ENCODE data around the gene LPCAT3.
"Not testable (repeated sequence)": the region's sequence is repeated elsewhere in the genome, so short reads cannot be mapped to it uniquely, and the experiment has no call there.

Gene LPCAT3, protein sequence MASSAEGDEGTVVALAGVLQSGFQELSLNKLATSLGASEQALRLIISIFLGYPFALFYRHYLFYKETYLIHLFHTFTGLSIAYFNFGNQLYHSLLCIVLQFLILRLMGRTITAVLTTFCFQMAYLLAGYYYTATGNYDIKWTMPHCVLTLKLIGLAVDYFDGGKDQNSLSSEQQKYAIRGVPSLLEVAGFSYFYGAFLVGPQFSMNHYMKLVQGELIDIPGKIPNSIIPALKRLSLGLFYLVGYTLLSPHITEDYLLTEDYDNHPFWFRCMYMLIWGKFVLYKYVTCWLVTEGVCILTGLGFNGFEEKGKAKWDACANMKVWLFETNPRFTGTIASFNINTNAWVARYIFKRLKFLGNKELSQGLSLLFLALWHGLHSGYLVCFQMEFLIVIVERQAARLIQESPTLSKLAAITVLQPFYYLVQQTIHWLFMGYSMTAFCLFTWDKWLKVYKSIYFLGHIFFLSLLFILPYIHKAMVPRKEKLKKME

DNA sequence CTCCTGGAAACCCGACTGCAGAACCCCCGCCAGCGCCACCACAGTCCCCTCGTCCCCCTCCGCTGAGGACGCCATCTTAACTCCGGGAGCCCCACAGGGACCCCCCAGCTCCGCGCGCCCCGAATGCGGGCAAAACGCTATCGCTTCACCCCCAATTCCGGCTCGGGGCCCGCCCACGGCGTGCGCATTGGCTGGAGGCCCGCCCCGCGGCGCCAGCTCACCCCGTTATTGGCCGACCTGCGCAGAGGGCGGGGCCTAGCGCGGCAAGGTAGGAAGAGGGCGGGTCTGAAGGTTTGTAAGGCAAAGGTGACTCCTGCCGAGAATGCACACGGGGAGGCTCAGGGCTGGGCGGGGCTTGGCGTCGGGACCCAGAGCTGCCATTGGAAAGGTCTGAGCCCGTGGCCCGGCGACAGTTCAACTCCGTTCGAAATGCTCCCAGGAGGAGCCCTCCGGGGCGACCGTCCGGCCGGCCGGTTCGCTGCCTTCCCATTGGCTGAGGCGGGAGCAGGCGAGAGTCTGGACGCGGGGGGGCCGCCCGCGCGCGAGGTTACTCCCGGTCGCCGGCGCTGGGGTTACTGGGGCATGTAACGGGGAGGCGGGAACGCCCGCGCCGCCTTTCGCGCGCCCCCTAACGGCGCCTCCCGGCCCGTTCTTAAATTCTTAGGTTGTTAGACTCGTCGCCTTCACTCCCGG lies at the start of gene LPCAT3:
LPCAT3 (minus strand) TSS at position 127 of the 693 bp plus-strand sequence; CDS start at position 75, 52 bp downstream.
- DNase-seq: peak; percentile 92

DNA sequence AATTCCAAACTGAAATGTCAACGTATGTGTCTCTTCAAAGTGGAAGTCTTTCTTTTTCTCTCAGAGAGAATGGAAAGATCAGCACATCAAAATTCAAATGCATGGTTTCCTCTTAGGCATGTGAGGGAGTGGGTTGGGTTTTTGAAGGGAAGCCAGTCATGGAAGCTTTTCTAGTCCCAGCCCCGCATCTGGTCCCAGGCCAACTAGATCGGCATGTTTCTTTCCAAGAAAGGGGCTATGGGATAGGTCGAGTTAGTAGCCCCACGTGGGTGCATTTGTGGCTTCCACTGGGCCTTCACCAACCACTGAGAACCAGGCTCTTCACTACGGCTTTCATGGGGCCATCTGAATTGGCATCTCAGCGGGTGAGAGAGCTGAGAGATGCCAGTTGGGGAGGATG lies 48.8 kb upstream of the LPCAT3 start:
- DNase-seq: no peak

DNA sequence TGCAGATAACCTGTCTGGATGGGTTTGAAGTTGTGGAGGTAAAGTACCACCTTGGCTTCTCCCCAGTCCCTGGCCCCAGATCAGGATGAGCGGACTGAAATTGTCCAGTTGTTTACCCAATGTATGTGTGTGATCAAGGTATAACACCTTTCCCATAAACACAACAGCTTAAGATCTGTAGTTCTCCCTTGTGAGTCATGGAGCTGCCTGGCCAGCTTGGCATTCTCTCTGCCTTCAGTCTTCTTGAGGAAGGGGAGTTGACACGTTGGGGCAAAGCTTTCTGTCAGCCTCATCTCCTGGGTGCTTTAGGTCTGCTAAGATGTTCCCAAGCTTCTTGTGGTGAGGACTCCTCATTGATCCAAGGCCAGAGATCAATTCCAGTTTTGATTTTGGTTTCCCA lies 48.3 kb upstream of the LPCAT3 start:
- DNase-seq: no peak

DNA sequence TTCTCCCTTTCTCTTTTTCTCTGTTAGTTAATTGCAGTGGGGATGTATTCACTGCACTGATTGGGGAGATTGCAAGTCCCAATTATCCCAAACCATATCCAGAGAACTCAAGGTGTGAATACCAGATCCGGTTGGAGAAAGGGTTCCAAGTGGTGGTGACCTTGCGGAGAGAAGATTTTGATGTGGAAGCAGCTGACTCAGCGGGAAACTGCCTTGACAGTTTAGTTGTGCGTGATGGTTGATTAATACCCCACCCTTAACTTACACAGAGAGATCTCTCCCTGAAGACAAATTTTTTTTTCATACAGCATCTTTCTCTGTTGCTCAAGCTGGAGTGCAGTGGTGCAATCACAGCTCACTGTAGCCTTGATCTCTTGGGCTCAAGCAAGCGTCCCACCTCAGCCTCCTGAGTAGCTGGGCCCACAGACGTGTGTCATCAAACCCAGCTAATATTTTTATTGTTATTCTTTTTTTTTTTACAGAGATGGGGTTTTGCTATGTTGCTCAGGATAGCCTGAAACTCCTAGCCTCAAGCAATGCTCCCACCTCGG lies 46.9 kb upstream of the LPCAT3 start:
- DNase-seq: no peak

DNA sequence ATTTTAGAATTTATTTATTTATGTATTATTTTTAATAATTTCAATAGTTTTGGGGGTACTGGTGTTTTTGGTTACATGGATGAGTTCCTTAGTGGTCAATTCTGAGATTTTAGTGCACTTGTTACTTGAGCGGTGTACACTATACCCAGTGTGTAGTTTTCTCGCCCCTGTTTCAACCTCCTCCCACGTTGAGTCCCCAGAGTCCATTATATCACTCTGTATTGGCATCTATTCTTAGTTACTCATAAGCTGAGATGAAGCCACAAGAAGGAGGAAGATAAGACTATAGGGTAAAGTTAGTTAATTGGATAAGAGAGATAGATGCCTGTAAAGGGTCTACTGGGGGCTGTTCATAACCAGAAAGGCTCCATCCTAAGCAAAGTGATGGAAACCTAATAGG lies 46.2 kb upstream of the LPCAT3 start:
- DNase-seq: no peak

DNA sequence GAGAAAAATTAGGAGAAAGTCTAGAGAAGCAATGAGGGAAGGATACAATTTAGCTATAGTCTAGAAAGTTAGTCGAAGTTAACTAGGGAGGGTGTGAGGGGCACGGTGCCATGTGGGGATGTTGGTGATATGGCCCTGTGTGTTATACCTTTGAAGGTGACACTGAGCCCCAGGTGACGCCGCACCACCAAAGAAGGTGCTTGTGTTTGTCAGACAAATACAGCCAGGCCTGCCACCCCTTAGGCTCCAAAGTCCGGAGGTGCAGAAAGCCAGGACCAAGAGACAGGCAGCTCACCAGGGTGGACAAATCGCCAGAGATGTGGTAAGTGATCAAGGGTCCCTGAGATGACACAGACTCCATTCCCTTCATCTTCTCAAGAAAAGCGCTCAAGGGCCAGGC lies 43.3 kb upstream of the LPCAT3 start:
- DNase-seq: no peak

DNA sequence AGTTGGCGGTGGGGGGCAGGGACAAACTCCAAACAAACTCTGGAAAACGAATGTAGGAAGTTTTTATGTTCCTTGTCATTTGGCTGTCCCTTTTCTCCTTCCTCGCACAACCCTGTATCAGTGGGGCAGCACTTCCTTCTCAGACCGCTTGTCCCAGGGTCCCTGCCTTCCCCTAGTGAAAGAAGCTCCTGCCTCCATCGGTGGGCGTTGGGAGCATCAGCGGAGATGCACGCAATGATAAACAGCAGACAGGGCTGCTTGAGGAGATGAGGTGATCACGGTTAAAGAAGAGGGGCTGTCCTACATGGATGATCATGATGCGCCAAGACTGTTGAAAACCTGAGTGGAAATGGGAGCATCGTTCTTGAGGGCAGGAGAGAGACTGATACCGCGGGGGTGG lies 42.9 kb upstream of the LPCAT3 start:
- DNase-seq: no peak

DNA sequence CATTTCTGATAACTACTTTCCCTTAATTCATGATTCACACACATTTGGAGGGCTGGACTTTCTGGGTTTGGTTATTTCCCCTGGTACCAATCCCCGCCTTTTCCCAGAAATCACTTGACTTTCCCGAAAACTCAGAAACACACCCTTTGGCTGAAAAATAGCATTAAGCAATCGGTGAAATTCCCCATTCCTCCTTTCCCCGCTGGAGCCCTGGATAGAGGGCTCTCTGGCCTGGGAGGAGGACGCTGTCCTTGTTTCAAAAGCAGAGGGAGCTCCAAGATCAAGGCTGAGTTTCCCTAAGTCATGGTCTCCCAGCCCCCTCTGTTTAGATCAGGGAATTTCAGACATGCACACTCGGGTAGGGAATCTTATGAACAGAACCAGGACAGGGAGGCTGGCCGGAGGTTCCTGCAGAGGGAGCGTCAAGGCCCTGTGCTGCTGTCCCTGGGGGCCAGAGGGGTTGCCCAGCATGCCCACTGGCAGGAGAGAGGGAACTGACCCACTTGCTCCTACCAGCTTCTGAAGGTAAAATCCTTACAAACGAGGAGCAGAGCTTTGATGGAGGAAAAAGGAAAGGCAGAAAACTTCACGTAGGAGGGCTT lies 42.2 kb upstream of the LPCAT3 start, which contains the start of gene C1S:
C1S (plus strand) TSS at position 366 of the 602 bp plus-strand sequence. CDS start 1,195 bp downstream, outside the sequence.
- no peak for DNase-seq

DNA sequence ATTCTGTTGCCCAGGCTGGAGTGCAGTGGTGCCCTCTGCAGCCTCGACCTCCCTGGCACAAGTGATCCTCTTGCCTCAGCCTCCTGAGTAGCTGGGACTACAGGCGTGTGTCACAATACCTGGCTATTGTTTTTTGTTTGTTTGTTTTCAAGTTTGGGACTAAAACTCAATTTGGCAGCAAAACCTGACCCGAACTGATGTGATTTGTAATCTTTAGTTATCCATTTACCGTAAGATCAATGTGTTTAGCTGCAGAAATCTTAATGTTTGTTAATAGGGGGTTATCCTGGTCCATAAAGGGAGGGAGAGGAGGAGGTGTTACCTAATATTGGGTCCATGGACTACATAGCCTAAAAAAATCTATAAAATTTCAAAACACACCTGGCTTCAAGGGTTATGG lies 41.5 kb upstream of the LPCAT3 start:
- no peak for DNase-seq

DNA sequence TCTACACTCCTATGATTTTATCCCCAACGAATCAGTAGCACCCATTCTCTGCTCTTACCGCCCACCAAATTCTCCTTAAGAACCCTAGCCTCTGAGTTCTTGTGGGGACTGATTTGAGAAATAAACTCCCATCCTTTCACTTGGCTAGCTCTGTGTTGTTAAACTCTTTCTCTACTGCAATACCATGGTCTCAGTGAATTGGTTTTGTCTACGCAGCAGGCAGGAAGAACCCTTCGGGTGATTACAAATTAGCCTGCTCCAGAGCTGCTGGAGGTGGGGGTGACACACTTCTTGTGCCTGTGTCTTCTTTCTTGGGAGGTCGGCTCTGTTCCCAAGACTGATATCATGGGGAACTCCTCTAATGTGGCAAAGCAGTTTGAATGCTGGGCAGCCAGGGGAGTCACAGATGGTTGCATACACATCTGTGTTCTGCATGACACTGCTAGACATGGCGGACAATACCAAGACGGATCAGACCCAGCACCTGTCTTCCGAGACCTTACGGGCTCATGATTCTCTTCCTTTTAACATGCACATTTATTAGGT lies 40.6 kb upstream of the LPCAT3 start:
- DNase-seq: no peak

DNA sequence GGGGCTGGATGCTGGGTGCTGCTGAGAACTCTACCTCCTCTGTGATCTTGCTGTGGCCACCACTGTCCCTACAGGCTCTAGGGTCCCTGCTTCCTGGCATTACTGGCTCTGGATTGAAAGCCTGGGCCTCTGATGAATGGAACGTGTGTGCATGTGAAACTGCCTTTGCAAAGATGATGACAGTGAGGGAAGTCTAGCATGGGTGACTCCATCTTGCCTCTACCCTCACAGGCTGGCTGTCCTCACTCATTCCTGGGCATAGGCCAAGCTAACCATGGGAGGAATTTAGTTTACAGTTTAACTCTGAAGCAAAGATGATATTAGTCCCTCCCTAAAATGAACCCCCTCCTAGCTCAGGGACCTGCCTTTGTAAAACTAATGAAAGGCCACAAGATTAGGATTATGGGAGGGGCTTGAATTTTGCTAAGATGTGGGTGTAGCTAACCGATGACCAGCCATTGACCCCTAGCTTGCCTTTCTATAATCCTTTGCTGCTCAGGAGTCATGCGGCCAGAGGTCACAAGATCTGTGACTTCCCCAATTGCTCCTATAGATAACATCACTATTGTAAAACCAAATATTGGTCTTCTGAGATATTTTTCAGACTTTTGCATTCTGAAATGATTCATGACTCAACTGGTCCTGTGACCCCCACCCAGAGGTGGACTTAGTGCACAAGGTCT lies 40.0 kb upstream of the LPCAT3 start:
- DNase-seq: no peak

DNA sequence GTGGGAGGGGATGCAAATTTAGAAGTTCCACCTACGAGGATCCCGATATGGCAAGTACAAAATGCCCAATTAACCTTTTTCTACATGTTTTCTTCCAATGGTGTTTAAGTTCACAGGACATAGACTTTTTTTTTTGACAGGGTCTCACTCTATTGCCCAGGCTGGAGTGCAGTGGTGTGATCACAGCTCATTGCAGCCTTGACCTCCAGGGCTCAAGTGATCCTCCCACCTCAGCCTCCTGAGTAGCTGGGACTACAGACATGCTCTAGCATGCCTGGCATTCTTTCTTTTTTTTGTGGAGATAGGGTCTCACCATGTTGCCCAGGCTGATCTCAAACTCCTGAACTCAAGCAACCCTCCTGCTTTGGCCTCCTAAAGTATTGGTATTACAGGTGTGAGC lies 37.5 kb upstream of the LPCAT3 start:
- not testable (repeated sequence) for DNase-seq

DNA sequence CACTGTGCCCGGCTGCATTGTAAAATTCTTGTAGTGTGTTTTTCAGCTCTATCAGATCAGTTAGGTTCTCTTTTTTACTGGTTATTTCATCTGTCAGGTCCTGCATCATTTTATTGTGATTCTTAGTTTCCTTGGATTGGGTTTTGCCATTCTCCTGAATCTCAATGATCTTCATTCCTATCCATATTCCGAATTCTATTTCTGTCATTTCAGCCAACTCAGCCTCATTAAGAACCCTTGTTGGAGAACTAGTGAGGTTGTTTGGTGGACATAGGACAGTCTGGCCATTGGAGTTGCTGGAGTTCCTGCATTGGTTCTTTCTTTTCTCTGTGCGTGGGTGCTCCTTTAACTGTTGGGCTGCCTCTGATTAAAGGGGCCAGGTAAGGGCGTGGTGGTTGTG lies 36.6 kb upstream of the LPCAT3 start:
- no peak for DNase-seq

DNA sequence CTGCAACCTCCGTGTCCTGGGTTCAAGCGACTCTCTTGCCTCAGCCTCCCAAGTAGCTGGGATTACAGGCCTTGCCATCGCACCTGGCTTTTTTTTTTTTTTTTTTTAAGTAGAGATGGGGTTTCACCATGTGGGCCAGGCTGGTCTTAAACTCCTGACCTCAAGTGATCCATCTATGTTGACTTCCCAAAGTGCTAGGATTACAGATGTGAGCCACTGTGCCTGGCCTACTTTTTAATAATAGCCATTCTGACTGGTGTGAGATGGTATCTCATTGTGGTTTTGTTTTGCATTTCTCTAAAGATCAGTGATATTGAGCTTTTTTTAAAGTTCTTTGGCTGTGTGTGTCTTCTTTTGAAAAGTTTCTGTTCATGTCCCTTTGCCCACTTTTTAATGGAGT lies 31.7 kb upstream of the LPCAT3 start:
- not testable (repeated sequence) for DNase-seq

DNA sequence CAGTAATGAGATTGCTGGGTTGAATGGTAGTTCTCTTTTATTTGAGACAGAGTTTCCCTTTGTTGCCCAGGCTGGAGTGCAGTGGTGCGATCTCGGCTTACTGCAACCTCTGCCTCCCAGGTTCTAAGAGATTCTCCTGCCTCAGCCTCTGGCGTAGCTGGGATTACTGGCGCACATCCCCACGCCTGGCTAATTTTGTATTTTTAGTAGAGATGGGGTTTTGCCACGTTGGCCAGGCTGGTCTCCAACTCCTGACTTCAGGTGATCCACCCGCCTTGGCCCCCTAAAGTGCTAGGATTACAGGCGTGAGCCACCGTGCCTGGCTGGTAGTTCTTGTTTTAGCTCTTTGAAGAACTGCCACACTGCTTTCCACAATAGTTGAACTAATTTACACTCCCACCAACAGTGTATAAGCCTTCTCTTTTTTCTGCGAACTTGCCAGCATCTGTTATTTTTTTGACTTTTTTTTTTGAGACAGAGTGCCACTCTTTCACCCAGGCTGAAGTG lies 31.2 kb upstream of the LPCAT3 start:
- not testable (repeated sequence) for DNase-seq

DNA sequence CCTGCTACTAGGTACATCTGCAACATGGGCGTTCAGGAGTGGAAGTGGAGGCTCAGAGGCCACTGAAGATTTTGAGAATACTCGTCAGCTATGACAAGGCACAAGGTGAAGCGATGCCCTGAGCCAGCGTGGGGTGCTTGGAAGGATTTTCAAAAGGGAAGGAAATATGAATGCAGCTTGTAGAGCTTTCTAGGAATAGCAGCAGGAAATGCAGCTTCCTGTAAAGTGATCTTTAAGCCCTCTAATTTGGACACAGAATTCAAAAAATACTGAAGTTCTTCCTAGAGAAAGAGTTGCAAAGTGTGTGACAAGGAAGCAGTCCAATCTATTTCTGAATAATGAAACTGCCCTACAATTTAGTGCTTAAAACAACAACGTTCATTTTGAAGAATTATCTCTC lies 29.0 kb upstream of the LPCAT3 start:
- no peak for DNase-seq

DNA sequence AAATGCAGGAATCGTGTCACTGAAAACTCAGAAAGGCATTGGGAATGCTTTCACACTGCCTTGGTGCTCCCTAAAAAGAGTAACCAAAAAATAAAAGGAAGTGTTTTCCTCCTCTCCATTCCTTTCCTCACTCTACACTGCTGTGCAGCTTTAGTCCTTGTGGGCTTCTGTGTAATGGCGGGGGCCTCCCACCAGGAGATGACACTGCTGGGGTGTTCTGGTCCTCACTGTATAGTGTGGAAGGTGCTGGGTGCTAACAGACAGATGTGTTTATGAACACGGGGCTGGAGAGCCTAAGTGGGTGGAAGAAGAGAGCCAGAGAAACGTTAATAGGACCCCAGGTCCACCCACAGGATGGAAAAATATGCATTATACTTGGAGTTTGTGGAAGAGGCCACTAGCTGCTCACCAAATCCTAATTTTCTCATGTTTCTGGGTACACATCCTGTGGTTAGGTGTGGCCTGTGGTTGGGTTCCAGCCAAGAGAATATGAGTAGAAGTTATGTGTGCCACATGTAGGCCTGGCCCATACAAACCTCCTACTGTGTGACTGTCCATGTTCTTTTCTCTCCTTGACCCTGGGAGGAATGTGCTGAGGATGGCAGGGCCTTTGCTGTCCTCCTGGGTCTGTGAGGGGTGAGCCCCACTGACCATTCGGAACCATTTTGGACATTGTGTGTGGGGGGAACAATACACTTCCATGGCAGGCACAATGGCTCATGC lies 28.3 kb upstream of the LPCAT3 start:
- DNase-seq: no peak

DNA sequence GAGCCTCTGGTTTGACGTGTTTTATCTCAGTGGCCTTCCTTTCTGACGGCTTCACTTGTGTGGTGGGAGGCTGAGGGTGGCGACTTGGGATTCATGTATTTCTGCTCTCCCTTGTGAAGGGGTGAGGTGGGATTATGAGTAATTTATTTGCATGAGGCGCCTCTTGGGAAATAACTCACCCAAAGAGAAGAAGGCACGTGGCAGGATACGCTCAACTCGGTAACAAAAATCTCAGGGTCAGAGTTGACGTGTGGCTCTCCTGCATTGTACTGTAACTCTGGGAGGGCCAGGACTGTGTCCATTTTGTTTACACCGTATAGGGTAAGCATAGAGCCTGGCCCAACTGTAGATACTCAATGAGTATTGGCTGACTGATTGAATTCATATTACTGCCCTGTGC lies 27.6 kb upstream of the LPCAT3 start:
- no peak for DNase-seq

DNA sequence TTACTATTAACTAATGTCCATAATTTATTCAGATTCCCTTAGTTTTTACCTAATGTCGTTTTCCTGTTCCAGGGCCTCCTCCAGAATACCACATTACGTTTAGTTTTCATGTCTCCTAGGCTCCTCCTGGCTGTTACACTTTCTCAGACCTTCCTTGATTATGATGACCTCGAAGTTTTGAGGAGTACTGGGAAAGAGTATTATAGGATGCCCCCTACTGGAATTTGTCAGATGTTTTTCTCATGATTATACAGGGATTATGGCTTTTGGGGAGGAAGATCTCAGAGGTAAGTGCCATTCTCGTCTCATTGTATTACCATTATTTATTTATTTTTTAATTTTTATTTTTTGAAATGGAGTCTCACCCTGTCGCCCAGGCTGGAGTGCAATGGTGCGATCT lies 24.6 kb upstream of the LPCAT3 start:
- peak; percentile 6 for DNase-seq

DNA sequence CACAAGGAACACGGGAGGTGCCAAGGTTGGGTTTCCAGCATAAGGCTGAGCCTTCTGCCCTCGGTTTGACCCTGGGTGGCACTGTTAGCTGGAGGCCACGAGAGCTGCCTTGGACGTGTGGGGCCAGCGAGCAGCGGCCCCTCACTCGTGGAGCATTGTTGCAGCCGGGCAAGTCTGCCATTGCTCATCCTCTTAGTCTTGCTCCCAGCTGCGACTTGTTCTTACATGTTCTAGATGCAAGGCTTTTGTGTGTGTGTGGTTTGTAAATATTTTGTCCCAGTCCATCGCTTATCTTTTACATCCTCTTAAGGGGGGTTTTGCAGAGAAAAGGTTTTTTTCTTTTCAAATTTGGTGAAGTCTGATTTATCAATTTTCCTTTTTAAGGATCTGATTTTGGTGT lies 21.1 kb upstream of the LPCAT3 start:
- DNase-seq: no peak

DNA sequence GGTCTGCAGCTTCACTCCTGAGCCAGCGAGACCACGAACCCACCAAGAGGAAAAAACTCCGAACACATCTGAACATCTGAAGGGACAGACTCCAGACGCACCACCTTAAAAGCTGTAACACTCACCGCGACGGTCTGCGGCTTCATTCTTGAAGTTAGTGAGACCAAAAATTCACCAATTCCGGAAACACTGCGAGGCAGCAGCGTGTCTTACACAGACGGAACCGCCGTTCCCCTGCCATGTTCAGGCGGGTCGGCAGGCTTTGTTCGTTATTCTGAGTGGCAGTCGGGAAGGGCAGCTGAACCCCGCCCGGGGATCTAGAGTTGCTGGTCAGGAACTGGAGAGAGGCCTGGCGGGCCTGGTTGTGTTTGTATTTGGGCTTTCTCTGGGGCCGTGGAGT lies 20.3 kb upstream of the LPCAT3 start:
- no peak for DNase-seq

DNA sequence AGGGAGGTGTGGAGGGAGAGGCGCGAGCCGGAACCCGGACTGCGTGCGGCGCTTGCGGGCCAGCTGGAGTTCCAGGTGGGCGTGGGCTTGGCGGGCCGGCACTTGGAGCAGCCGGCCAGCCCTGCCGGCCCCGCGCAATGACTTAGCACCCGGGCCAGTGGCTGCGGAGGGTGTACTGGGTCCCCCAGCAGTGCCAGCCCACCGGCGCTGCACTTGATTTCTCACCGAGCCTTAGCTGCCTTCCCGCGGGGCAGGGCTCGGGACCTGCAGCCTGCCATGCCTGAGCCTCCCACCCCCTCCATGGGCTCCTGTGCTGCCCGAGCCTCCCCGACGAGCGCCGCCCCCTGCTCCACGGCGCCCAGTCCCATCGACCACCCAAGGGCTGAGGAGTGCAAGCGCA lies 19.1 kb upstream of the LPCAT3 start:
- DNase-seq: not testable (repeated sequence)

Data from NCI-H510A treated with DMSO at 0.1 percent for 48 hours (cell line).